GM12875 (cell line): ENCODE data around the gene UGT1A5.

Experiments
- H3K4me3 ChIP-seq: one replicate; pipeline ENCODE4 v1.5.1; 2011; ENCODE audit warnings: low read depth, low read length, control low read depth
- CTCF ChIP-seq: IDR thresholded peaks from 2 replicates; pipeline ENCODE4 v1.5.1; 2011; ENCODE audit warnings: low read depth, mild to moderate bottlenecking, control low read depth, inconsistent platforms, low read length, moderate library complexity, borderline replicate concordance; ENCODE audit not compliant: insufficient read depth

The UGT1A5 gene

DNA sequence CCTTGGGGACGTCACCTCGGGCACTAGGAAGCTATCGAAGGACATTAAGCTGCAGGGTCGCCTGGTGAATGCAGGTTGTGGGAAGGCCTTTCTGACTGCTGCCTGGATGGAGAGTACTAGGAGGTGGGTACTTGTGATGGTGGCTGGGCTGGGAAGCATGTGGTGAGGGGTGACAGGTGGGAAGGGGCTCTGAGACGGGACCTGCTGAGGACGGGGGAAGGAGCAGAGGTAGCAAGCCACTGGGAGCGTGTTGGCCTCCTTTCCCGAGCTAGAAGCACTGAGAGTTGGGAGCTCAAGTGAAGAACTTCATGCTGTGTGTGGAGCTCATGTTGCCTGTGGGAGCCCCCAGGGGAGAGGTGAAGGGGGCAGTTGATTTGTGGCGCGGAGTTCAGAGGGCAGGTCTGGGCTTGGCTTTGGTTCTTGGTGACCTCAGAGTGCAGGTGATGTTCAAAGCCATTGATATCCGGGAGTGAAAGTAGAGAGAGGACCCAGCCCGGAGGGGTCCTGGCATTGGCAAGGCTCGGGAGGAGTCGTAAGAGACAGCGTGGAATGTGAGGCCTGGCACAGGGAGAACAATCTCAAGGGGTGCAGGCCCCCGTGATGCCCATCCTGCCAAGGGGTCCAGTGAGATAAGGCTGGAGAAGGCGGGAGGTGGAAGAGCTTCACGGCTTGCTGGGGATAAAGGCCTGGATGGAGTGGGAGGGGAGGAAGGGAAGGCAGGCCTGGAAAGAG, 78.6 kb downstream of the UGT1A5 start:
- TF ChIP-seq CTCF: no peak
- H3K4me3 ChIP-seq: no peak overlapping the region

GRCh38 chr2:233791883-233792329, 79.2 kb downstream of the UGT1A5 start:
- no peak for TF ChIP-seq CTCF

DNA sequence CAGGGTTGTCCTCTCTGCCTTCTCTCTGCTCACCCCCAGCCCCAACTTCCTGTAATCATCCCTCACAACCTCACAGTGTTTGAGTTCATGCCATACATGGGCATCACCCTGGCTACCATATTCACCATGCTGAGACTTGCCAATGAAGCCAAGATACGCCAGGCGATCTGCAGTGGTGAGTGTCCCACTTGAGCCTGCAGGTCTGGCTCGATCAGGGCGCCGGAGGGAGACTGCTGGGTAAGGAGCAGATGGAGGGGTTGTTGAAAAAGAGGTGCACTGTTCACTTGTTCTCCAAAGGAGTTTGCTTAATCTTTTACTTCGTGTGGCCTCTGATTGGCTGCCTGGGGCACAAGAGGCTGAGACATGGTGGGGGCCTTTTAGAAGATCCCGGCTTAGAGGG, 80.0 kb downstream of the UGT1A5 start:
- no peak for TF ChIP-seq CTCF
- no peak overlapping the region for H3K4me3 ChIP-seq

More at GRCh38 chr2:233791883-233792329, 79.2 kb downstream of the UGT1A5 start:
- no peak overlapping the region for H3K4me3 ChIP-seq

DNA sequence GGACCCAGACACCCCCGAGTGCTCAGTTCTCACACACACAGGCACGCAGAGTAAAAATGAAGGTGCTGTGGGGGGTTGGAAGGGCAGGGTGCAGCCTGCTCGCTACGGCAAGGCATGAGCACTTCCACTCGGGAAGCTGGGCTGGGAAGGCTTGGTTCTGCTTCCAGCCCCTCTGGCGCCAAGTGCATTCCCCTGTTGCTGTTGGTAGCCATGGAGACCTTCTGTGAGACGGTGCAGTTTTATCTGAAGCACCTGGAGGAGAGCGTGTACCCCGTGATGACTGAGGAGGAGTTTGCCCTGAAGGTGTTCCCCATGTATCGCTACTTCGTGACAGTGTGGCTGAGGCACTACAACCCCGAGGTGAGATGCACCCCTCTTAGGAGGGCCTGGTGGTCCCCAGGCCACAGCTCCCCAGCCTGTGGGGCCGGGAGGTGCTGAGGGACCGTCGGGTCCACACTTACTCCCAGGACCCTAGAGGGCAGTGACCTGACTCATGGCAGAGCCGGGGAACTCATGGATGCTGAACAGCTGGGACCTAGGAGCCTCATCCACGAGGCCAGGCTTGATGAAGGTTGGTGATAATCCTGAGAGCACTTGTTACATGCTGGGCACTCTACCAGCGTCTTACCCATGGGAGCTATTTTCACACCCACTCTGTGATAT, 80.9 kb downstream of the UGT1A5 start:
- no peak for TF ChIP-seq CTCF
- no peak overlapping the region for H3K4me3 ChIP-seq

DNA sequence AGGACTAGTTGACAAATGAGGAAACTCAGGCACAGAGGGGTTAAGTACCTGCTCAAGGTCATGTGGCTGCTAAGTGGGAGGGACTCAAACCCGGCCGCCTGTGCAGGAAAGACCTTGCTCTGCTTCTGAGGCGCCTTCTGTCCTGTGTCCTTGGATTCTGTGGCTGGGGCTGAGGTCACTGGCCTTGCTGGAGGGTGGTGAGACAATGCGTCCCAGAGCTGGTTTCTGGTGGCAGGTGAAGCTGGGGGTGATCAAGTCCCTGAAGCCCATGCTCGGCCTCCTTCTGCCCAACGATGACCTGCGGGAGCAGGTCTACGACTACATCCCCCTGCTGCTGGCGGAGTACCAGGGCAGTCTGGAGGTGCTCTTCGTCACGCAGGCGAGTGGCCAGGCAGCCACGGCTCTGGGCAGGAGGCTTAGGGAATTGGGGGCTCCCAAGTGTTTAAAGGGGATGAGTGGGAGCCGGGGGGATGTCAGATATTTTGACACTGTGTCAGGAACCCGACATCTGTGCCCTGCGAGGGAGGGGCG, 81.5 kb downstream of the UGT1A5 start:
- no peak overlapping the region for H3K4me3 ChIP-seq
- no peak for TF ChIP-seq CTCF

- no peak overlapping the region for H3K4me3 ChIP-seq
Measured at GRCh38 chr2:233795735-233796171, 83.0 kb downstream of the UGT1A5 start.

More at GRCh38 chr2:233795735-233796171, 83.0 kb downstream of the UGT1A5 start:
- no peak for TF ChIP-seq CTCF
